ENCODE measurements around the gene NCLN.
"Not testable (repeated sequence)": the region's sequence is repeated elsewhere in the genome, so short reads cannot be mapped to it uniquely, and the experiment has no call there.

NCLN gene

GRCh38 chr19:3178377-3178972 lies 7.3 kb upstream of the NCLN start, which contains the start of gene S1PR4:
TSS of gene S1PR4 (plus strand) at chr19:3178769. CDS start at chr19:3178793, 24 bp downstream.
- peak in 3 of 10 donors; percentile 59 to 81 (median 69) for DNase-seq
- intact Hi-C loops (cut with DNase I): no loop called here

GRCh38 chr19:3178973-3179738 lies 6.6 kb upstream of the NCLN start:
- intact Hi-C loops (cut with DNase I): no loop called here
- DNase-seq: peak in 3 of 10 donors; percentile 58 to 67 (median 65)

GRCh38 chr19:3179739-3180293 lies 5.9 kb upstream of the NCLN start:
- DNase-seq: peak in 3 of 10 donors; percentile 52 to 82 (median 75)
- intact Hi-C loops (cut with DNase I): no loop called here

- intact Hi-C loops (cut with DNase I): no loop called here
- peak in 2 of 10 donors; percentile 43 to 47 for DNase-seq
These were observed 1.7 kb upstream of the NCLN start for GRCh38 chr19:3183721-3184641.

GRCh38 chr19:3184847-3185460 lies 776 bp upstream of the NCLN start:
- DNase-seq: peak; percentile 58 to 94 (median 81)
- intact Hi-C loops (cut with DNase I): no loop called here

GRCh38 chr19:3186160-3186688 lies 494 bp downstream of the NCLN start:
- intact Hi-C loops (cut with DNase I): no loop called here
- peak in 2 of 10 donors; percentile 72 to 74 for DNase-seq

GRCh38 chr19:3186891-3187661 lies 1.3 kb downstream of the NCLN start:
- DNase-seq: peak in 2 of 10 donors; percentile 44 to 77
- intact Hi-C loops (cut with DNase I): no loop called here

- intact Hi-C loops (cut with DNase I): no loop called here
- peak in 2 of 10 donors; percentile 48 to 54 for DNase-seq
These were observed 2.2 kb downstream of the NCLN start for GRCh38 chr19:3187662-3188511.

GRCh38 chr19:3188627-3189596 lies 3.2 kb downstream of the NCLN start:
- DNase-seq: peak in 1 of 10 donors; percentile 66
- intact Hi-C loops (cut with DNase I): no loop called here

GRCh38 chr19:3189702-3190469 lies 4.2 kb downstream of the NCLN start:
- DNase-seq: no peak
- intact Hi-C loops (cut with DNase I): no loop called here

GRCh38 chr19:3190470-3190770 lies 4.7 kb downstream of the NCLN start:
- intact Hi-C loops (cut with DNase I): no loop called here
- DNase-seq: no peak

- intact Hi-C loops (cut with DNase I): no loop called here
- DNase-seq: no peak
These were observed 5.4 kb downstream of the NCLN start for GRCh38 chr19:3190921-3191805.

- DNase-seq; intact Hi-C loops (cut with DNase I): not testable (repeated sequence)
These were observed 6.0 kb downstream of the NCLN start for GRCh38 chr19:3191806-3192104.

GRCh38 chr19:3192228-3192635 lies 6.5 kb downstream of the NCLN start:
- intact Hi-C loops (cut with DNase I): no loop called here
- DNase-seq: no peak

- intact Hi-C loops (cut with DNase I): no loop called here
- no peak for DNase-seq
These were observed 7.0 kb downstream of the NCLN start for GRCh38 chr19:3192684-3193083.

Measured in posterior cingulate gyrus (tissue), 11 donors.